Endothelial cell (in vitro differentiated cells): ENCODE measurements around the gene TECRL. TPM values are rescaled to one million over a fixed set of nuclear protein-coding genes. Genes with fewer than 3 reads are reported as not detected.

Experiments
- DNase-seq: peaks from one replicate; pipeline ENCODE4 v3.0.0; 2021; ENCODE audit warnings: low spot score
- H3K27ac Mint-ChIP-seq: one replicate; pipeline ENCODE4 v1.8.0; 2021; ENCODE audit warnings: mixed read lengths, inconsistent platforms; ENCODE audit not compliant: unreplicated experiment
- H3K27me3 Mint-ChIP-seq: one replicate; pipeline ENCODE4 v1.8.0; 2021; ENCODE audit warnings: mild to moderate bottlenecking, moderate library complexity, mixed read lengths, inconsistent platforms; ENCODE audit not compliant: unreplicated experiment
- H3K36me3 Mint-ChIP-seq: one replicate; pipeline ENCODE4 v1.8.0; 2021; ENCODE audit warnings: mild to moderate bottlenecking, low read depth, mixed read lengths, inconsistent platforms; ENCODE audit not compliant: unreplicated experiment
- H3K4me1 Mint-ChIP-seq: one replicate; pipeline ENCODE4 v1.8.0; 2021; ENCODE audit warnings: mild to moderate bottlenecking, mixed read lengths, inconsistent platforms; ENCODE audit not compliant: unreplicated experiment
- H3K4me3 Mint-ChIP-seq: one replicate; pipeline ENCODE4 v1.8.0; 2021; ENCODE audit warnings: mild to moderate bottlenecking, mixed read lengths, inconsistent platforms; ENCODE audit not compliant: unreplicated experiment
- H3K9me3 Mint-ChIP-seq: one replicate; pipeline ENCODE4 v1.8.0; 2021; ENCODE audit warnings: mixed read lengths, inconsistent platforms; ENCODE audit not compliant: unreplicated experiment
- CTCF ChIP-seq: fragments of 200-600 bp; sonication (generic); IDR thresholded peaks from one replicate; pipeline ENCODE4 v1.5.0; 2021; ENCODE audit warnings: antibody characterized with exemption; ENCODE audit not compliant: unreplicated experiment
- long read RNA-seq: library from polyadenylated mRNA; unstranded; transcript quantifications from one replicate; pipeline ENCODE4 v2.0.0, GENCODE V29; 2020; ENCODE audit not compliant: unreplicated experiment
- total RNA-seq: library from RNA; stranded (reverse); fragmentation: NEBNext Ultra II Directional; extraction: Animal tissue kit (Norgen Biotek cat#: 25700); gene quantifications from one replicate; pipeline ENCODE4 v1.2.1, GENCODE V29; 2021; ENCODE audit not compliant: unreplicated experiment

Gene TECRL, protein sequence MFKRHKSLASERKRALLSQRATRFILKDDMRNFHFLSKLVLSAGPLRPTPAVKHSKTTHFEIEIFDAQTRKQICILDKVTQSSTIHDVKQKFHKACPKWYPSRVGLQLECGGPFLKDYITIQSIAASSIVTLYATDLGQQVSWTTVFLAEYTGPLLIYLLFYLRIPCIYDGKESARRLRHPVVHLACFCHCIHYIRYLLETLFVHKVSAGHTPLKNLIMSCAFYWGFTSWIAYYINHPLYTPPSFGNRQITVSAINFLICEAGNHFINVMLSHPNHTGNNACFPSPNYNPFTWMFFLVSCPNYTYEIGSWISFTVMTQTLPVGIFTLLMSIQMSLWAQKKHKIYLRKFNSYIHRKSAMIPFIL
- not detected for total RNA-seq
- long read RNA-seq, result 0 reads

DNA sequence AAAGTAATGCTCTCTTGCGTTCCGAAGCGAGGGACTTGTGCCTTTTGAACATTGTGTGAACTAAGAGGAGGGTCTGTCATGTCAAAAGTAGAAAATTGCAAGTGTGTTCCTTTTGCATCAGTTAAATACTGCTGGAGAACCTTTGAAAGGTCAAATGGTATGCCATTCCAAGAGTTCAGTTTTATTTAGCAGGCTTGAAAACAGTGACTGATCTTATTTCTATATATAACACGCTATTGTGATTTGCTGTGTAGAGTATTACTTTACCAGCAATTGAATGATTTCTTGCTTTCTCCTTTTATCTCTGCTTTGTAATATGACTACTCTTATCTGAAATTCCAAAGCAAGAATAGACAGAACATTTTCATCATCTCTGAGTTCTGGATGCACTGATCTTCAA lies at the start of gene TECRL:
TECRL (minus strand) TSS at position 151 of the 400 bp plus-strand sequence; CDS start at position 52, 99 bp downstream.
- Mint-ChIP-seq H3K36me3 (no peaks in the 10 kb centered on the region), H3K4me1 (peaks cover 6% of the 10 kb centered on the region), H3K27me3 (no peaks in the 10 kb centered on the region), H3K27ac (no peak within 1 kb of the TSS), H3K9me3 (no peaks in the 10 kb centered on the region), H3K4me3 (no peak within 1 kb of the TSS)
- no peak for TF ChIP-seq CTCF
- no peak for DNase-seq

DNA sequence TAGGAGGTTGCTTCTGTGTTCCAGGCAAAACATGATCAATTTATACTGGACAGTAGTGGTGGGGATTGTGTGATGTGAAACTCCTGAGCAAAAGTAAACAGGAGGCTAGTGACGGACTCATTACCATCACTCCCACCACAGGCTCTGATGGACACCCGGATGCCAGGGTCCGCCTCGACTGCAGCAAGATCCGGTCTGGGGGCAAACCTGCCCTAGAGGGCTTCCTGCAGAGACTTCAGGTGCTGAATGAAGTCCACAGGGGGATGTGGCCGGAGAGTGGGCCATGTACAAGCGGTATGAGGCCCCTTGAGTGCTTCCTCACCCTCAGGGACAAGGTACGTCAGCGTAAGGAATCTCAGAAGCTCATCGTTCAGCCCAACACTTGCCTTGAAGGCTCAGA lies 23.4 kb upstream of the TECRL start:
- no peak for DNase-seq
- H3K4me3 Mint-ChIP-seq, result no peak overlapping the region
- H3K27me3 Mint-ChIP-seq, result no peaks in the 10 kb centered on the region
- H3K4me1 Mint-ChIP-seq, result peaks cover 9% of the 10 kb centered on the region
- no peak for TF ChIP-seq CTCF
- peaks cover 10% of the 10 kb centered on the region for H3K9me3 Mint-ChIP-seq
- no peak overlapping the region for H3K27ac Mint-ChIP-seq
- H3K36me3 Mint-ChIP-seq, result peaks cover 5% of the 10 kb centered on the region

GRCh38 chr4:64430933-64431332 lies 21.7 kb upstream of the TECRL start:
- peaks cover 5% of the 10 kb centered on the region for H3K36me3 Mint-ChIP-seq
- no peak overlapping the region for H3K4me3 Mint-ChIP-seq
- no peak for TF ChIP-seq CTCF
- H3K27ac Mint-ChIP-seq, result no peak overlapping the region
- peaks cover 10% of the 10 kb centered on the region for H3K9me3 Mint-ChIP-seq
- no peak for DNase-seq
- H3K4me1 Mint-ChIP-seq, result no peaks in the 10 kb centered on the region
- no peaks in the 10 kb centered on the region for H3K27me3 Mint-ChIP-seq

DNA sequence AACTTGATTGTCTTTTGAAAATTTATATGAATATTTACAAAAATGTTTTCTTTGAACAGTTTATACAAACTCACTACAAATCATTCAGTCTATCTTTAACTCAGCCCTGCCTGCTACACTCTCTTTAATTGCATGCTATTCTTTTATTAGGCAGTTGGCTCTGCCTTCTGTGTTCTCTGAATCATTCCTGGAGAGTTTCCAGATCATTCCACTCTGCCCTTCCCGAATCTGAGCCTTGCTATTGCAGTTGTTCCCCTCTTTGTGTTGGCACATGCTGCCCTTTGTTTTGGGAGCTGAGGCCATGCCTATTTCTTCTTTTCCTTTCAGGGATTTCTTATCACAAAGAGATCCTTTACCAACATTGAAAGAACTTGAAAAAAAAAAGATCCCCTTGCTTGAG lies 8.7 kb upstream of the TECRL start:
- no peak overlapping the region for H3K4me3 Mint-ChIP-seq
- peaks cover 3% of the 10 kb centered on the region for H3K4me1 Mint-ChIP-seq
- DNase-seq, result no peak
- H3K36me3 Mint-ChIP-seq, result no peaks in the 10 kb centered on the region
- no peaks in the 10 kb centered on the region for H3K9me3 Mint-ChIP-seq
- TF ChIP-seq CTCF, result no peak
- peaks cover 2% of the 10 kb centered on the region for H3K27me3 Mint-ChIP-seq
- H3K27ac Mint-ChIP-seq, result peak overlapping the region; percentile 13

- Mint-ChIP-seq H3K27ac (no peak overlapping the region), H3K27me3 (no peaks in the 10 kb centered on the region), H3K36me3 (no peaks in the 10 kb centered on the region), H3K4me3 (no peak overlapping the region), H3K9me3 (no peaks in the 10 kb centered on the region), H3K4me1 (peaks cover 16% of the 10 kb centered on the region)
- no peak for DNase-seq
- no peak for TF ChIP-seq CTCF
Measured at GRCh38 chr4:64407000-64407399, 2.2 kb downstream of the TECRL start.
